ENCODE measurements around the gene JAM3. TPM values are rescaled to one million over a fixed set of nuclear protein-coding genes. Genes with fewer than 3 reads are reported as not detected.
A peak's percentile ranks its signal among the peaks of the same experiment; 100 is the strongest.

The JAM3 gene
- total RNA-seq, 1 experiment from 2014 or later, result 2.4 TPM

DNA sequence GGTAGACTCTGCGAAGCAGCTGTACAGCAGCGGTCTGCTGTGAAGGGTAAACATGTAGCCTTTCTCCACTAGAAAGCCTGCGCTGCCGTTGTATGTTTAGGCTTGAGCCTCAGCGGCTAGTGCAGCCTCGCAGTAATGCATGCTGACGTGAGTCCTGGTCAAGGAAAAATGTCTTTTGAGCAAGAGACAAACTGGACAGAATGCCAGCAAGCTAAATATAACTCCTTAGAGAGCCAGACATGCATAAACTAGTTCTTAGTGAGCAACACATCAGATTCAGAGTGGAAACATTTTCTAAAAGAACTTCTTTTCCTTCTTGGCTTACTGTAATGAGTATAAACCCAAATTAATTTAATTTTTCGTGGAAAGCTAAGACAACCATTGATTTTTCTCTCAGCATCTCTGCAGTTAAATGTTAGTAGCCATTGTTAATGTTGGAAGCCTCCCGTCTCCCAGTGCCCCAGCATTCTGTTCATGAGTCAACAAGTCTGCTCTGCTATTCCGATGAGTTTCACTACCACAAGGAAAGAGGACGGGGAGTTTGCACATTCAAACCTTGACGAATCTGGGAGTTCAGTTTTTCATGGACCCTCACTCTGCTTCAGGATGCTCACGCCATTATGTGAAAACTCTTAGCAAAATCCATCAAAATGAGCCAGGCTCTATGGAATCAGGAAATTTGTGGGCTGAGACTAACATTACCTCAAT lies 51.4 kb downstream of the JAM3 start:
- H3K9me3 ChIP-seq (replicated peaks), result no peaks in the 10 kb centered on the region
- no peaks in the 10 kb centered on the region for H3K4me1 ChIP-seq (replicated peaks)
- DNase-seq (ENCODE audit: low read depth in 1 of 2, low spot score in 2 of 2), result no peak
- no peaks in the 10 kb centered on the region for H3K27me3 ChIP-seq (replicated peaks)
- no peak overlapping the region for H3K27ac ChIP-seq
- no peak overlapping the region for H3K4me3 ChIP-seq
- H3K36me3 ChIP-seq, result no peaks in the 10 kb centered on the region

DNA sequence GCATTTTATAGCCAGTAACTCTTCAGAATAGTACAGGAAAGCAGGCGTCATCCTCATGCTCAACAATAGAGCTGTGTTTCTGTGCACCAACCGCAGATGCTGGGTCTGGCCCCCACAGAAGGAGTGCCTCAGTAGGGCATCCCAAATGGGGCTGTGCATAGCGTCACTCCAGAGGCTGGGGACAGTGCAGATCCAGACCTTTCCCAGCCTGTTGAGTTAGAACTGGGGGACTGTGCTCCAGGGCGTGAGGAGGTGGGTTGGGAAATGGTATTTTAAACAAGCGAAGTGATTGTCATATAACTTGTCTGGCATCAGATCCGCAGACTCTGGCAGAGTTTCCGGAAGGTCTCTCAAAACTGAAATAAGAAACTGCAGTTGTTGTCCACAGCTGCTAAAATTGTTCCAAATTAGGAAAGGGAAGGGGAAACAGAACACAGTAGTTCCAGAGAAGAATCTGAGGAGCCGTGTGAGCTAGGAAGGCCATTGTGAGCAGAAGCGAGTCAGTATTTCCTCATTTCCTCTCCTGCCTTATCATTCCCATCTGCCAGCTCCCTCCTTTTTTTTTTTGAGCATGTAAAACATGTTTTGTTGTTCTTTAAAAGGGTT lies 52.2 kb downstream of the JAM3 start:
- no peak for DNase-seq (ENCODE audit: low read depth in 1 of 2, low spot score in 2 of 2)
- no peaks in the 10 kb centered on the region for H3K4me1 ChIP-seq (replicated peaks)
- no peak overlapping the region for H3K4me3 ChIP-seq
- H3K36me3 ChIP-seq, result no peaks in the 10 kb centered on the region
- no peak overlapping the region for H3K27ac ChIP-seq
- H3K27me3 ChIP-seq (replicated peaks), result no peaks in the 10 kb centered on the region
- no peaks in the 10 kb centered on the region for H3K9me3 ChIP-seq (replicated peaks)

DNA sequence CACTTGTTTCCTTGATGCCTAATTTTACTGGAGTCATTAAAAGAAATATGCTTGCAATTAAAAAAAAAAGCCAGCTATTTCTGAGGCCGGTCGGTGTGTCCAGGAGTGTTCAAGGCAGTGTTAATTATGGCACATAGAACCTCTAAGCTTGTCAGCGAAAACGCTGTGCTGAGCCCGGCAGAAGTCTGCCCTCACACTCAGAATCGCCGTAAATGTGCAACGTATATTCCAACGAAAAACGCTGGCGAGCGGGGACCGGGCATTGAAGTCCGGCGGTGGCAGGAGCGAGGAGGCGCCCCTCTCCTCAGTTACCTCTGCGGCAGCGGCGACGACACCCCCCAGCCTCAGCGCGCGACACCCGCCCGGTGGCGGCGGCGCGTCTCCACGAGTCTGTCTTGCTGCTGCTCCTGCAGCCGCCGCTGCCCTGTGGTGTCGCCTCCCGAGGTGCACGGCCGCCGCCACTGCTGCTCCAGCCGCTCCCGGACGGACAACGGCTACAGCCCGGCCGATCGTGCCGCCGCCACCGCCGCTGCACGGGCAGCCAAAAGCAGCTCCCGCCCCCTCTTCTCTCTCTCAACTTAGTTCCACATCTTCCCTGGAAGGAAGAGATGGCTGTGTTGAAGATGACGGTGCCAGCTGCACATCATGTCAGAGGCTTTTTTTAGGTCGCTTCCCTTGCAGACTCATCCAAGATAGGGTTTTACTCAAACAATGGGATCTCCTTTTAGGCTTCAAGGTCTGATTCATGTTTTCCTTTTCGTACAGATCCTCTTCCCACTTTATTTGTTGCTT lies 56.0 kb downstream of the JAM3 start:
- Histone ChIP-seq H3K36me3 (no peaks in the 10 kb centered on the region), H3K4me1 (replicated peaks) (no peaks in the 10 kb centered on the region), H3K27me3 (replicated peaks) (no peaks in the 10 kb centered on the region), H3K9me3 (replicated peaks) (no peaks in the 10 kb centered on the region), H3K27ac (no peak overlapping the region), H3K4me3 (no peak overlapping the region)
- DNase-seq (ENCODE audit: low read depth in 1 of 2, low spot score in 2 of 2), result no peak

DNA sequence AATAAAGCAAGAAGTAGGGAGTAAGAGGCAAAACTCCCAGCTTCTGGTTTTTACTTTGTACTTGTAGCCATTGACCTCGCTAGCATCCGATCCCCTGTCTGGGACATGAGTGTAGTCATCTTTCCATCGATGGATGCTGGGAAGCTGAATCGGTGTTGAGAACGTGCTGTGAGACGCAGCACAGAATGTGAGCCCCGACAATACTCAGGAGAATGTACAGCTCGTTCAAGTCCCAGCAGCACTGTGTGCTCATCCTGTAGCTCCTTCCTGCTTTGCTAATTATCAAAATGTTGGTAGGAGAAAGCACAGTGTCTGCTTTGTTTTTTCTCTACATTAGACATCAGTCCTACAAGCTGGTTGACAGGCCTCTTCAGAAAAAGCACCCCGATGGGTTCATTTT lies 56.6 kb downstream of the JAM3 start:
- Histone ChIP-seq H3K27ac (no peak overlapping the region), H3K27me3 (replicated peaks) (no peaks in the 10 kb centered on the region), H3K4me1 (replicated peaks) (no peaks in the 10 kb centered on the region), H3K36me3 (no peaks in the 10 kb centered on the region), H3K9me3 (replicated peaks) (no peaks in the 10 kb centered on the region), H3K4me3 (no peak overlapping the region)
- DNase-seq (ENCODE audit: low read depth in 1 of 2, low spot score in 2 of 2), result no peak

DNA sequence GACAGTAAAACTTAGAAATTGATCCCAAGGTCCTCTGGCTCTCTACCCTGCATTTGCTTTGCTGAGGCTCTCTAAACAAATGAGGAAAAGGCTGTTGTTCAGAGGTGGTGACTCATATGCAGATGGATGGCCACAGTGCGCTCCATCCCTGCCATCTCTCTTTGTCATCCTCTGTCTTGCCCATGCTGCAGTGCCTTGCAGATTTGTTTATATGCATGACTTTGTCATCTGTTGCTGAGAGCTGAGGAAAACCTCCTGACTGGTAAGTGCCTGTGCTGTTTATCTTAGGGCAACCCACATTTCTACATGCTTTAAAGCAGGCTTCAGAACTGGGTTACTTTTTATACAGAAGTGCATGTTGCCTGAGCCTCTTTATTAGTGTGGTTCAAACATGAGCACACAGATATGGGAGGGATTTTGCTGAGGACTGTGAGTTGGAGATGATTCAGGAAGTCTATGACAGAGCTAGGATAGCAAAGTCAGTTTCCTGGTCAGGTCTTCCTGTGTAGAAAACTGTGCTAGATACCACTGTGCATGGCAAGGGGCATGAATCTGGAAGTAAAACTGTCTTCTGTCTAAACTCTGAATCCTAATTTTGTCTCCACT lies 57.4 kb downstream of the JAM3 start:
- Histone ChIP-seq H3K4me3 (no peak overlapping the region), H3K27me3 (replicated peaks) (no peaks in the 10 kb centered on the region), H3K9me3 (replicated peaks) (no peaks in the 10 kb centered on the region), H3K4me1 (replicated peaks) (no peaks in the 10 kb centered on the region), H3K36me3 (no peaks in the 10 kb centered on the region), H3K27ac (no peak overlapping the region)
- DNase-seq (ENCODE audit: low read depth in 1 of 2, low spot score in 2 of 2), result peak; percentile 25 to 46

DNA sequence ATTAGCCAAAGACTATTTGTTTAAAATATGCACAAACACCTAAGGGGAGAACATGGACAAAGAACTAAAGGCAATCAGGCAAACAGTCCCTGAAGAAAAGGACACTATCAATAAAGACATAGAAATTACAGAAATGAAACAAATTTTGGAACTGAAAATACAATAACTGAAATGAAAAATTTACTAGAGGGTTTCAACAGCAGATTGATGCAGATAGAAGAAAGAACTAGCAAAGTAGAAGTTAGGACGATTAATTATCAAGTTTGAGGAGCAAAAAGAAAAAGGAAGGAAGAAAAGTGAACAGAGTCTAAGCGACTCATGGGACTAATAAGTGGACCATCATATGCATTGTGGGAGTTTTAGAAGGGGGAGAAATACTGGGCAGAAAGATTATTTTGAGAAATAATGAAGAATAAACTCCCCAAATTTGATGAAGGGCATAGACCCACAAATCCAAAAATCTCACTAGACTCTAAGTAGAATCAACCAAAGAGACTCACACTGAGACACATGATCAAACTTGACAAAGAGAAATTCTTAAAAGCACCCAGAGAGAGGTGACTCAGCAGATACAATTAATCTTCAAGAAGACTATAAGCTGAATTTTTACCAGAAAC lies 62.9 kb downstream of the JAM3 start:
- Histone ChIP-seq H3K4me3 (no peak overlapping the region), H3K4me1 (replicated peaks) (no peaks in the 10 kb centered on the region), H3K27ac (no peak overlapping the region), H3K9me3 (replicated peaks) (no peaks in the 10 kb centered on the region), H3K36me3 (no peaks in the 10 kb centered on the region), H3K27me3 (replicated peaks) (no peaks in the 10 kb centered on the region)
- no peak for DNase-seq (ENCODE audit: low read depth in 1 of 2, low spot score in 2 of 2)

DNA sequence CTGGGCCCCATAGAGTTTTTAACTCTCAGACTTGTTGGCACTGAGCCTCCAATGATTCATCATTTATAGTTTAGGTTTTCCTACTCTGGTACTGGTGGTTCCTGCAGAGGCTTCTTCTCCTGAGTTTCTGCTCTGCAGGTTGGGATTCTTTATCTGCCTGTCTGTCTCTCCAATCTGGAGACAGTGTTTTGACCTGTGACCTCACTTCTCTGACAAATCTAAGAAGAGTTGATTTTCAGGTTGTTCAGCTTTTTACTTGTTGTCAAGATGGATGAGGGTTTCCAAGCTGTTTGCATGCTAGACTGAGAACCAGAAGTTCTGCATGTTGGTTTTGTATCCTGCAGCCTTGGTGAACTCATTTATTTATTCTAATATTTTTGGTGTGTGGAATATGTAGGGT lies 63.9 kb downstream of the JAM3 start:
- no peak for DNase-seq (ENCODE audit: low read depth in 1 of 2, low spot score in 2 of 2)
- Histone ChIP-seq H3K27me3 (replicated peaks) (no peaks in the 10 kb centered on the region), H3K27ac (no peak overlapping the region), H3K4me3 (no peak overlapping the region), H3K9me3 (replicated peaks) (no peaks in the 10 kb centered on the region), H3K4me1 (replicated peaks) (no peaks in the 10 kb centered on the region), H3K36me3 (no peaks in the 10 kb centered on the region)

DNA sequence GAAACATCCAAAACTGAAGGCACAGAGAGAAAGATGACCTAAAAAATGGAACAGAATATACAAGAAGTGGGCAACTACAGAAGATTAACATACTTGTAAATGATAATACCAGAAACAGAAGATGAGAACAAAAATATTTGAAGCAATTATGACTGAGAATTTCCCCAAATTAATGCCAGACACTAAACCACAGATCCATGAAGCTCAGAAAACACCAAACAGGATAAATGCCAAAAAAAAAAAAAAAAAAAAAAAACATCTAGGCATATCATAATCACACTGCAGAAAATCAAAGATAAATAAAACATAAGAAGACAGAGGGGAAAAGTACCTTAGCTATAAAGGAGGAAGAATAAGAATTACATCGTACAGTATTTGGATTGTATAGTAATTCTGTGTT lies 65.3 kb downstream of the JAM3 start:
- H3K4me3 ChIP-seq, result no peak overlapping the region
- H3K27me3 ChIP-seq (replicated peaks), result no peaks in the 10 kb centered on the region
- no peaks in the 10 kb centered on the region for H3K4me1 ChIP-seq (replicated peaks)
- H3K9me3 ChIP-seq (replicated peaks), result no peaks in the 10 kb centered on the region
- no peaks in the 10 kb centered on the region for H3K36me3 ChIP-seq
- no peak overlapping the region for H3K27ac ChIP-seq
- no peak for DNase-seq (ENCODE audit: low read depth in 1 of 2, low spot score in 2 of 2)

DNA sequence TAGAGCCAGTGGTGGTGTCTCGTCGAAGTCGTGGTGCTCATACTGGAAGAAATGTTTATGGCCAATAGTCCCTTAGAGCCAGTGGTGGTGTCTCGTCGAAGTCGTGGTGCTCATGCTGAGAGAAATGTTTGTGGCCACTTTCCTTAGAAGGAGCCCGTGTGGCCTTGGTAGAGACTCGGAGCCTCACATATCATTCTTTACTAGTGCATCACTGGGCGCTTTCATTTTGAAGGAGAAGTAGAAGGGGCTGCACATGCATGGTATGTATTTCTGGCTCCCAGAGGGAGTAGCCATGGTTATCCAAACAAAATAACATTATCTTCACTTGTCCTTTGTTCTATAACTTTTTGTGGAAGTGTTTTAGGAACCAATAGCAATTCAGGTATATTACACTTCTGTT lies 69.5 kb downstream of the JAM3 start:
- Histone ChIP-seq H3K4me1 (replicated peaks) (no peaks in the 10 kb centered on the region), H3K27ac (no peak overlapping the region), H3K27me3 (replicated peaks) (no peaks in the 10 kb centered on the region), H3K36me3 (no peaks in the 10 kb centered on the region), H3K9me3 (replicated peaks) (no peaks in the 10 kb centered on the region), H3K4me3 (no peak overlapping the region)
- no peak for DNase-seq (ENCODE audit: low read depth in 1 of 2, low spot score in 2 of 2)

DNA sequence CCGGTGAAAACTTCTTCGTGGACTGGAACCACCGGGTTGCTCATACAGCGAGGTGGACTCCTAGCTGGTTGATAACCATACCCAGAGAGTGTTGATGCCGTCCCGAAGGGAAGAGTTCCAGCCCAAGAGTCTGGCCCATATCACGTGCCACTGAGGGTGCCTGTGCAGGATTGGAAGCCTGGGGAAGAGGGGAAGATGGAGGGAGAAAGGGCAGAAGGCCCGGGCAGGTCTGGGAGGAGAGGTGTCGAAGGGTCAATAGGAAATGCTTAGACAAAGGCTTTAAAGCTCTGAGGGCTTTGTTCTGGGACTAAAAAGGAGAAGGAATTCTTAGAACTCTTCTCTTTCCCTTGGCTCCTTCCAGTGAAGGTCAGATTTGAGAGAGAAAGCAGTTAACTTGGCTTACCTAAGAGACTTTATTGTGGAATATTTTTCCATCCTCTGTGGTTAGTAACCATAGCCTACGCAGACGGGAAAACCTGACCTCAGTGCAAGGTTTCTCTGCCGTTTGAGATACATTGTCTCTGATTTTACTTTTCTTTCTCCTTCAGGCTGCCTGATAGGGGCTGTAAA lies 70.5 kb downstream of the JAM3 start:
- Histone ChIP-seq H3K4me3 (no peak overlapping the region), H3K36me3 (no peaks in the 10 kb centered on the region), H3K27ac (no peak overlapping the region), H3K9me3 (replicated peaks) (no peaks in the 10 kb centered on the region), H3K4me1 (replicated peaks) (no peaks in the 10 kb centered on the region), H3K27me3 (replicated peaks) (no peaks in the 10 kb centered on the region)
- DNase-seq (ENCODE audit: low read depth in 1 of 2, low spot score in 2 of 2), result no peak

DNA sequence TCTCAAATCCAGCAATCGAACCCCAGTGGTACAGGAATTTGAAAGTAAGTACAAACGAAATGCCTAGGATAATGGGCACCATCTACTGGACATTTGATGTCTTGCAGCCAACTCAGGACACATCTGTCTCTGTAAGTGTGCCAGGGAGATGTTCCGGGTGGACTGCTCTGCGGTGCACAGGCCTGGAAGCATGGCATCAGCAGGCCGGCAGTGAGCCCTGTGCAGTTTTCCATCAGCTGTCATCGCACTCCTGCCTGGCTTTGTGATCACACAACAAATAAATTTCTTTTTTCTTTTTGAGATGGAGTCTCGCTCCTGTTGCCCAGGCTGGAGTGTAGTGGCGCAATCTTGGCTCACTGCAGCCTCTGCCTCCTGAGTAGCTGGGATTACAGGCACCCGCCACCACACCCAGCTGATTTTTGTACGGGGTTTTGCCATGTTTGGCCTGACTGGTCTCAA lies 71.0 kb downstream of the JAM3 start:
- Histone ChIP-seq H3K4me3 (no peak overlapping the region), H3K27me3 (replicated peaks) (no peaks in the 10 kb centered on the region), H3K4me1 (replicated peaks) (no peaks in the 10 kb centered on the region), H3K27ac (no peak overlapping the region), H3K9me3 (replicated peaks) (no peaks in the 10 kb centered on the region), H3K36me3 (no peaks in the 10 kb centered on the region)
- peak in 1 of 2 experiments; percentile 17 for DNase-seq (ENCODE audit: low read depth in 1 of 2, low spot score in 2 of 2)

DNA sequence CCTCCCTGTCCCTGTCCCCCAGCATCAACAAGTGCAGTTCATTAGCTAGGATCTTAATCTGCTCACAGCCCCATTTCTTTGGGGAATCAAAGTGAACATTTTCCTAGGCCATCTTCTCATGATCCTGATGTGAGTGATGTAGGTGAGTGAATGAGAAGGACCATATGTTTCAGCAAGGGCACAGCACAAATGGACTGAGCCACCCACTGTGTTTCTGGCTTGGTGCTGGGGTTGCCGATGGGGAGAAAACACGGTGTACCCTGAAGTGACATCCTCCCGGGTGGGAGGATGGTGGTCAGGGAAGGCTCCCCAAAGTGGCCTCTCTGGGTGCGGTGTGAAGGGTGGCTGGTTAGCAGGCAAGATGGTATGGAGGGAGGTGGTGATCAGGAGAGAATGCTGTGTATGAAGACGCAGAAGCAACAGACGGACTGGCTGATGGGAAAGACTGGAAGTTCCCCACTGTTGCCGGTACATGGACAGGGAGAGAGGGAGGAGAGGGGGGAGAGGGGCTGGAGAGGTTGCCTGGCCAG lies 72.2 kb downstream of the JAM3 start:
- no peaks in the 10 kb centered on the region for H3K4me1 ChIP-seq (replicated peaks)
- no peak for DNase-seq (ENCODE audit: low read depth in 1 of 2, low spot score in 2 of 2)
- no peaks in the 10 kb centered on the region for H3K36me3 ChIP-seq
- no peak overlapping the region for H3K4me3 ChIP-seq
- no peaks in the 10 kb centered on the region for H3K27me3 ChIP-seq (replicated peaks)
- H3K27ac ChIP-seq, result no peak overlapping the region
- no peaks in the 10 kb centered on the region for H3K9me3 ChIP-seq (replicated peaks)

DNA sequence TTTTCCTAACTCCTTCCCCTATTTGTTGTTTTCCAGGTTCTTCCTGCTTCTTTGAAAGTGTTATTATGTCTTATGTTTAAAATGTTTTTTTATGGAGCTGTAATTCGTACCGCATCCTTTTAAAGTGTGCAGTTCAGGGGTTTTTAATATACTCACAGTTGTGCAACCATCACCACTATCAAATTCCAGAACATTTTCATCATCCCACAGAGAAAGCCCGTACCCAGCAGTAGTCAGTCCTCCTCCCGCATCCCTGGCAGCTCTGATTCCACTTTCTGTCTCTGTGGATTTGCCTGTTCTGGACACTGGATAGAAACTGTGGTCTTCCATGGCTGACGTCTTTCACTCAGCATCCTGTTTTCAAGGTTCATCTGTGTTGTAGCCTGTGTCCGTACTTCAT lies 73.7 kb downstream of the JAM3 start:
- Histone ChIP-seq H3K9me3 (replicated peaks) (no peaks in the 10 kb centered on the region), H3K27ac (no peak overlapping the region), H3K4me3 (no peak overlapping the region), H3K27me3 (replicated peaks) (no peaks in the 10 kb centered on the region), H3K36me3 (no peaks in the 10 kb centered on the region), H3K4me1 (replicated peaks) (no peaks in the 10 kb centered on the region)
- no peak for DNase-seq (ENCODE audit: low read depth in 1 of 2, low spot score in 2 of 2)

All from SJSA1 (cell line).